GM23338 (cell line): ENCODE data around the gene ZFP62. TPM values are rescaled to one million over a fixed set of nuclear protein-coding genes. Genes with fewer than 3 reads are reported as not detected.

Experiments used
- ATAC-seq: fragments of 200-7000 bp; cut with Tn5 transposase; 3 replicates; pipeline ENCODE4 v1.9.1; 2020
- DNase-seq: peaks from one replicate; pipeline ENCODE4 v3.0.0-alpha.2; 2015; ENCODE audit warnings: low spot score
- H2AFZ ChIP-seq: fragments of 200-600 bp; sonication (generic); 2 replicates; pipeline ENCODE4 v1.8.0; 2016; ENCODE audit warnings: antibody characterized with exemption, mild to moderate bottlenecking, moderate library complexity
- H3F3A ChIP-seq: fragments of 200-600 bp; sonication (generic); replicated peaks from 2 replicates; pipeline ENCODE4 v1.8.0; 2017; ENCODE audit warnings: antibody characterized with exemption, mixed run types, low read depth
- H3K27ac ChIP-seq: fragments of 200-600 bp; sonication (generic); 2 replicates; pipeline ENCODE4 v1.6.1; 2016; ENCODE audit warnings: low read depth
- H3K27me3 ChIP-seq: fragments of 200-600 bp; sonication (generic); 2 replicates; pipeline ENCODE4 v1.8.0; 2016; ENCODE audit warnings: mild to moderate bottlenecking, mixed run types, moderate library complexity; ENCODE audit not compliant: insufficient read depth
- H3K36me3 ChIP-seq: fragments of 200-600 bp; sonication (generic); 2 replicates; pipeline ENCODE4 v1.8.0; 2016; ENCODE audit warnings: mild to moderate bottlenecking; ENCODE audit not compliant: insufficient read depth
- H3K4me1 ChIP-seq: fragments of 200-600 bp; sonication (generic); 2 replicates; pipeline ENCODE4 v1.8.0; 2016; ENCODE audit warnings: mild to moderate bottlenecking, moderate library complexity; ENCODE audit not compliant: insufficient read depth
- H3K4me2 ChIP-seq: fragments of 200-600 bp; sonication (generic); 2 replicates; pipeline ENCODE4 v1.7.1; 2017; ENCODE audit warnings: mixed run types
- H3K4me3 ChIP-seq: fragments of 200-600 bp; sonication (generic); 2 replicates; pipeline ENCODE4 v1.6.1; 2016; ENCODE audit warnings: mixed run types
- H3K79me2 ChIP-seq: fragments of 200-600 bp; sonication (generic); replicated peaks from 2 replicates; pipeline ENCODE4 v1.8.0; 2017; ENCODE audit warnings: mild to moderate bottlenecking; ENCODE audit not compliant: insufficient read depth
- H3K9me2 ChIP-seq: fragments of 200-600 bp; sonication (generic); 2 replicates; pipeline ENCODE4 v1.8.0; 2017; ENCODE audit not compliant: insufficient read depth
- H4K20me1 ChIP-seq: fragments of 200-600 bp; sonication (generic); replicated peaks from 2 replicates; pipeline ENCODE4 v1.8.0; 2017; ENCODE audit warnings: mild to moderate bottlenecking; ENCODE audit not compliant: insufficient read depth
- H3K27ac Mint-ChIP-seq: 2 replicates; pipeline ENCODE4 v1.8.0; 2020; ENCODE audit warnings: inconsistent platforms, mild to moderate bottlenecking, moderate library complexity, mixed read lengths
- H3K27me3 Mint-ChIP-seq: 3 replicates; pipeline ENCODE4 v1.8.0; 2022; ENCODE audit warnings: low read depth, mild to moderate bottlenecking, moderate library complexity, mixed read lengths, inconsistent platforms; ENCODE audit not compliant: insufficient read depth, poor library complexity
- H3K36me3 Mint-ChIP-seq: 3 replicates; pipeline ENCODE4 v1.8.0; 2021; ENCODE audit warnings: low read depth, mild to moderate bottlenecking, inconsistent platforms, moderate library complexity, mixed read lengths
- H3K4me1 Mint-ChIP-seq: 3 replicates; pipeline ENCODE4 v1.8.0; 2020; ENCODE audit warnings: mild to moderate bottlenecking, inconsistent platforms, mixed read lengths
- H3K4me3 Mint-ChIP-seq: 3 replicates; pipeline ENCODE4 v1.8.0; 2021; ENCODE audit warnings: moderate library complexity, mild to moderate bottlenecking, inconsistent platforms, mixed read lengths
- H3K9me3 Mint-ChIP-seq: 3 replicates; pipeline ENCODE4 v1.8.0; 2020; ENCODE audit warnings: moderate library complexity, mild to moderate bottlenecking, inconsistent platforms, mixed read lengths
- CREB1 ChIP-seq: fragments of 250-450 bp; sonication (Bioruptor Pico); IDR thresholded peaks from 2 replicates; pipeline ENCODE4 v1.5.0; 2020; ENCODE audit warnings: low read depth, mild to moderate bottlenecking, moderate library complexity
- CTCF ChIP-seq, 2 experiments: fragments of 200-600 bp in 1 of 2; sonication (generic) in 1 of 2; conservative IDR thresholded peaks; 2 replicates each; pipeline versions ENCODE4 v1.5.1 to v1.6.1; 2016 to 2017; ENCODE audit warnings: antibody characterized with exemption in 2 of 2, low read depth in 2 of 2, mild to moderate bottlenecking in 2 of 2, moderate library complexity in 1 of 2
- EZH2 ChIP-seq: fragments of 200-600 bp; sonication (generic); IDR thresholded peaks from one replicate; pipeline ENCODE4 v1.8.0; 2017; ENCODE audit warnings: antibody characterized with exemption, mild to moderate bottlenecking, low read depth; ENCODE audit not compliant: unreplicated experiment
- EZH2phosphoT487 ChIP-seq: fragments of 200-600 bp; sonication (generic); IDR thresholded peaks from one replicate; pipeline ENCODE4 v1.8.1; 2018; ENCODE audit warnings: antibody characterized with exemption; ENCODE audit not compliant: unreplicated experiment
- JUNB ChIP-seq: IDR thresholded peaks from one replicate; pipeline ENCODE4 v1.6.1; 2016; ENCODE audit warnings: antibody characterized with exemption; ENCODE audit not compliant: unreplicated experiment
- NANOG ChIP-seq: IDR thresholded peaks from 2 replicates; pipeline ENCODE4 v1.6.1; 2016; ENCODE audit warnings: antibody characterized with exemption, borderline replicate concordance
- POLR2AphosphoS5 ChIP-seq: IDR thresholded peaks from 2 replicates; pipeline ENCODE4 v1.6.1; 2016; ENCODE audit warnings: antibody characterized with exemption, low read depth
- STAT1 ChIP-seq: IDR thresholded peaks from one replicate; pipeline ENCODE4 v1.6.1; 2016; ENCODE audit warnings: antibody characterized with exemption; ENCODE audit not compliant: unreplicated experiment
- ZNF114 ChIP-seq: fragments of 250-450 bp; sonication (Bioruptor Pico); IDR thresholded peaks from 2 replicates; pipeline ENCODE4 v1.5.0; 2020; ENCODE audit warnings: mild to moderate bottlenecking, moderate library complexity
- ZNF331 ChIP-seq: fragments of 250-450 bp; sonication (Bioruptor Pico); IDR thresholded peaks from 2 replicates; pipeline ENCODE4 v1.5.0; 2020; ENCODE audit warnings: low read depth, mild to moderate bottlenecking, moderate library complexity
- polyA plus RNA-seq: library from polyadenylated mRNA; unstranded; fragments of >200 nt; fragmentation: Nextera tagmentation; extraction: Ambion mirVana; gene quantifications from 2 replicates; pipeline ENCODE4 v1.2.1, GENCODE V29; 2016
- total RNA-seq: library from RNA; depleted of rRNA; stranded (reverse); fragments of >200 nt; shearing (Covaris generic); gene quantifications from 2 replicates; pipeline ENCODE4 v1.2.3, GENCODE V29; 2014

The ZFP62 gene
- total and polyA plus RNA-seq, 2 experiments from 2014 or later, result 32.9 to 33.2 TPM

GRCh38 chr5:180817893-180818674, 43.0 kb downstream of the ZFP62 start:
- Histone ChIP-seq H3K9me2 (no peaks in the 10 kb centered on the region), H3K4me3 (no peak overlapping the region), H3K36me3 (no peaks in the 10 kb centered on the region), H3K79me2 (no peaks in the 10 kb centered on the region), H3K27ac (no peak overlapping the region), H2AFZ (0 out of 2 replicates have a peak overlapping the region, but pooled peaks have one; percentile 38), H4K20me1 (no peaks in the 10 kb centered on the region), H3F3A (peaks cover 7% of the 10 kb centered on the region; the same call in 1 of the 2 replicates), H3K4me1 (peaks cover 15% of the 10 kb centered on the region; the same call in 1 of the 2 replicates), H3K27me3 (no peaks in the 10 kb centered on the region), H3K4me2 (no peak overlapping the region)
- no peaks in the 10 kb centered on the region for H3K9me3 Mint-ChIP-seq
- no peak for ATAC-seq
- no peaks in the 10 kb centered on the region for H3K36me3 Mint-ChIP-seq
- peaks cover 16% of the 10 kb centered on the region for H3K4me1 Mint-ChIP-seq
- H3K27ac Mint-ChIP-seq, result no peak overlapping the region
- TF ChIP-seq ZNF331 (CRISPR knock-in tag) (no peak), STAT1 (no peak), EZH2phosphoT487 (no peak)
- H3K27me3 Mint-ChIP-seq, result no peaks in the 10 kb centered on the region
- no peak for DNase-seq
- H3K4me3 Mint-ChIP-seq, result no peak overlapping the region

DNA sequence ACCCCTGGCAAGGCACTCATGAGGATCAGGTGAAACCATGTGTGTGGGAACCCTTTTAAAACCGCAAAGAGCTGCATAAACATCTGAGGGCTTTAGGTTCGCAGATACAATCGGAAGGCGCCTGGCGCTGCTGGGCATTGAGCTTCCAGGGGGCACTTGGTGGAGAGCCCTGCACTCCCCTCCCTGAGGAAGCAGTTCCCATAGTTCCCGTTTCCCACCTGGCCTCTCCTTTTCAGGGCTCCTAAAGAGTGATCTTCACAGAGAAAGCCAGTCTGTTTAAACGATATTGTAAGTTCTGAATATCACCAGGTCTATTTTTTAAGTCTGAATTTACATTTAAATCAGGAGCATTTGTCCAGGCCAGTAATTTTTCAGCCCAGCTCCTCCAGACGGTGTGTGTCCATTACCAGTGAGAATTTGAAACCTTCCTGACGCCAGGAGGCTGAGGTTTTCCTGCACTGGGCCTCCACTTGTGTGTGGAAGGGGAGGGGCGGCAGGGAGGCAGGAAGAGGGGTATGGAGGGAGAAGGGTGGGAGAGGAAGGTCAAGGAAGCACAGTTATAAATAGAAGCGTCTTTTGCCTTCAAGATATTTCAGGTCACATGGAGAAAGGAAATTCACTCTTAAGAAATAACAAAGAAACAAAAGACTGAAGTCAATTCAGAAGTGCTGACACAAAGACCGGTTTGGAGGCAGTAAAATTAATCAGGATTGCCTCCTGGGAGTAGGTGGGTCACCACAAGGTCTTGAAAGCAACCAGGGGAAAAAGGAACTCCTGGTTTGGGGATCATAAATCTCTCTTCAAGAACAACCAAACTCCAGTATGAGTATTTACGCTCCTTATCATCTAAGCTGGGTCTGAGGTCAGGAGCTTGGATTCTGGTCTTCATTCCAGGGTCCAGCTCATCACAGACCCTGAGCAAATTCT, 44.2 kb downstream of the ZFP62 start:
- Histone ChIP-seq H3K36me3 (no peaks in the 10 kb centered on the region), H3K9me2 (no peaks in the 10 kb centered on the region), H3K79me2 (no peaks in the 10 kb centered on the region), H3K4me2 (peak overlapping the region; percentile 54), H3K4me1 (peaks cover 16% of the 10 kb centered on the region; the same call in 1 of the 2 replicates), H3K27me3 (no peaks in the 10 kb centered on the region), H3K27ac (no peak overlapping the region), H3F3A (peaks cover 7% of the 10 kb centered on the region; the same call in 1 of the 2 replicates), H4K20me1 (no peaks in the 10 kb centered on the region), H3K4me3 (no peak overlapping the region; the same call in 1 of the 2 replicates), H2AFZ (peak overlapping the region; percentile 92)
- DNase-seq (no peak), ATAC-seq (peak; percentile 61)
- Mint-ChIP-seq H3K4me1 (peaks cover 21% of the 10 kb centered on the region), H3K9me3 (no peaks in the 10 kb centered on the region), H3K27ac (no peak overlapping the region; the same call in 1 of the 2 replicates), H3K36me3 (no peaks in the 10 kb centered on the region), H3K4me3 (no peak overlapping the region), H3K27me3 (peaks cover 2% of the 10 kb centered on the region)
- TF ChIP-seq JUNB, result no peak
- TF ChIP-seq NANOG, result no peak
- TF ChIP-seq ZNF331 (CRISPR knock-in tag), result no peak

DNA sequence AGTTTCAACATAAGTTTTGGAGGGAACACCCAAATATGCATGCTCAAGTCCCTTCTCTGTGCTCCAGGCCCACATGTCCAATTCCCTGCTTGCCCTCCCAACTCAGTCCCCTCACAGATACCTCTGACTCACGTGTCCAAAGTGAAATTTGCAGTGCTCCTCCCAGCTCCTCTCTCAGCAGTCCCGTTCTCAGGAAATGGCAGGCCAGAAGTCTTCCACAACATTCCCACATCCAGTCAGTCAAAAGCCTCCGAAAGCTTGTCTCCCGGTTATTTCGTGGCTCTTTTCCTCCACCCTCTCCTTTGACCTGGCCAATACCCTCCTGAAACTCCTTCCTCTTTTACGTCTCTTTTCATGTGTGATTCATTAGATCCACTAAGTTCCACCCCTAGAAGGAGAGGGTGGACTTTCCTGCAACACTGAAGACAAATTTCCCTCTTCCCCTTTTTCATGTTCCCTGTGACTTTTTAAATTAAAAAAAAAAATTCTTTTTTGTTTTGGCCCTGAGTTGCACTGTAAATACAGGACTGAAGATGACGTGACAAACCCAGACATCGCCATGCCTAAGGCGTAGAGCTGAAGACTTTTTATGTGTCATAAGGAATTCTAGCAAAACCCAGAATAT, 45.7 kb downstream of the ZFP62 start:
- no peaks in the 10 kb centered on the region for H3K79me2 ChIP-seq
- no peak for DNase-seq
- Mint-ChIP-seq H3K9me3 (no peaks in the 10 kb centered on the region; the same call in 2 of the 3 replicates), H3K27ac (no peak overlapping the region), H3K27me3 (peaks cover 2% of the 10 kb centered on the region), H3K4me1 (peaks cover 30% of the 10 kb centered on the region), H3K4me3 (no peak overlapping the region), H3K36me3 (no peaks in the 10 kb centered on the region; the same call in 2 of the 3 replicates)
- H3K9me2 ChIP-seq, result no peaks in the 10 kb centered on the region
- no peak overlapping the region for H3K4me2 ChIP-seq
- no peaks in the 10 kb centered on the region for H4K20me1 ChIP-seq
- 0 out of 2 replicates have a peak overlapping the region, but pooled peaks have one; percentile 52 for H2AFZ ChIP-seq
- H3K4me3 ChIP-seq, result no peak overlapping the region
- no peaks in the 10 kb centered on the region for H3K36me3 ChIP-seq
- no peak for ATAC-seq
- H3F3A ChIP-seq, result peaks cover 15% of the 10 kb centered on the region
- no peak overlapping the region for H3K27ac ChIP-seq
- peaks cover 26% of the 10 kb centered on the region; the same call in 1 of the 2 replicates for H3K4me1 ChIP-seq
- no peaks in the 10 kb centered on the region for H3K27me3 ChIP-seq
- no peak for TF ChIP-seq CREB1 (CRISPR knock-in tag)
- no peak for TF ChIP-seq ZNF114
- no peak for TF ChIP-seq POLR2AphosphoS5
- no peak for TF ChIP-seq NANOG
- no peak for TF ChIP-seq CTCF (conservative IDR thresholded peaks at IDR 0.05; ENCODE audit: low read depth in 2 of 2)
- TF ChIP-seq EZH2phosphoT487, result no peak
- TF ChIP-seq ZNF331 (CRISPR knock-in tag), result no peak
- TF ChIP-seq EZH2, result no peak
